Transverse colon (tissue), 4 donors: ENCODE measurements around the gene RALGPS1. TPM values are rescaled to one million over a fixed set of nuclear protein-coding genes. Genes with fewer than 3 reads are reported as not detected.

ENCODE experiments used
- DNase-seq: peaks from one replicate; pipeline ENCODE4 v3.0.0-alpha.2; 2019
- H3K27ac ChIP-seq, 4 donors: fragments of 200-600 bp; sonication (generic); 2 replicates each; pipeline ENCODE4 v1.5.1; 2016 to 2018; ENCODE audit warnings: inconsistent platforms in 4 of 4
- H3K27me3 ChIP-seq: fragments of 200-600 bp; sonication (generic); 2 replicates; pipeline ENCODE4 v1.5.1; 2017; ENCODE audit warnings: inconsistent platforms
- H3K36me3 ChIP-seq, 4 donors: fragments of 200-600 bp; sonication (generic); 2 replicates each; pipeline ENCODE4 v1.5.1; 2017 to 2019; ENCODE audit warnings: inconsistent platforms in 4 of 4
- H3K4me1 ChIP-seq, 4 donors: fragments of 200-600 bp; sonication (generic); 2 replicates each; pipeline ENCODE4 v1.5.1; 2017 to 2020; ENCODE audit warnings: inconsistent platforms in 4 of 4
- H3K4me3 ChIP-seq, 4 donors: fragments of 200-600 bp; sonication (generic); 1 replicate in 1 of 4; 2 replicates in 3 of 4; pipeline versions ENCODE4 v1.5.1 to v1.6.1; 2017 to 2019; ENCODE audit warnings: inconsistent platforms in 4 of 4
- H3K9me3 ChIP-seq, 2 donors: fragments of 200-600 bp; sonication (generic); 2 replicates each; pipeline ENCODE4 v1.5.1; 2017 to 2019; ENCODE audit warnings: inconsistent platforms in 2 of 2
- CTCF ChIP-seq, 5 experiments: fragments of 200-600 bp in 3 of 5; fragments of 450-650 bp in 2 of 5; sonication (generic) in 3 of 5; IDR thresholded peaks; 1 replicate in 2 of 5; 2 replicates in 3 of 5; pipeline ENCODE4 v1.5.1; 2016 to 2017; ENCODE audit warnings: antibody characterized with exemption in 5 of 5, inconsistent platforms in 3 of 5, mild to moderate bottlenecking in 2 of 5, moderate library complexity in 1 of 5
- EP300 ChIP-seq: sonication (generic); formaldehyde crosslinking; IDR thresholded peaks from one replicate; pipeline ENCODE4 v1.6.1; 2017; ENCODE audit warnings: antibody characterized with exemption, low read depth
- POLR2A ChIP-seq: fragments of 450-650 bp; IDR thresholded peaks from one replicate; pipeline ENCODE4 v1.6.1; 2016; ENCODE audit warnings: antibody characterized with exemption, mild to moderate bottlenecking, moderate library complexity
- POLR2AphosphoS5 ChIP-seq, 3 donors: sonication (generic); formaldehyde crosslinking; IDR thresholded peaks; one replicate each; pipeline ENCODE4 v1.6.1; 2016; ENCODE audit warnings: antibody characterized with exemption in 3 of 3
- WGBS, 2 donors: methylation state at CpG; one replicate each; pipeline ENCODE4 v1.1.5; 2018; ENCODE audit warnings: low coverage in 1 of 2; 5-methylcytosine and 5-hydroxymethylcytosine counted together
- in situ Hi-C, 4 donors: fragments of 200-750 bp; cut with MboI; loops; one replicate each; pipeline versions ENCODE4 v1.15.0 to v1.15.1; 2017; ENCODE audit warnings: low sequenced_read_pairs in 3 of 4, low pct_ligation_motif_present in 1 of 4, low pct_unique_long_range_greater_than_20kb in 1 of 4
- intact Hi-C: fragments of 100-400 bp; cut with DNase I; formaldehyde crosslinking; loops from one replicate; pipeline ENCODE4 v1.15.1; 2023; ENCODE audit warnings: low total_unique reads
- total RNA-seq, 4 donors: library from RNA; depleted of rRNA; stranded (reverse); fragments of >200 nt; gene quantifications; one replicate each; pipeline ENCODE4 v1.1.0, GENCODE V29; 2016

RALGPS1 gene
- total RNA-seq, 4 donors from 2014 or later = 46.0 to 119 (median 87.6) TPM

- H3K4me3 ChIP-seq = no peak overlapping the region
- intact Hi-C loops (no loop called here), in situ Hi-C loops (no loop called here)
- H3K27me3 ChIP-seq = no peaks in the 10 kb centered on the region
- no peaks in the 10 kb centered on the region for H3K9me3 ChIP-seq
- H3K4me1 ChIP-seq = peaks cover 0 to 2% (median 0%) of the 10 kb centered on the region in 4 donors
- TF ChIP-seq POLR2AphosphoS5 (IDR thresholded peaks at IDR 0.05) = no peak
- no peak for TF ChIP-seq POLR2A
- no peak for TF ChIP-seq EP300
- TF ChIP-seq CTCF (IDR thresholded peaks at IDR 0.05) = no peak
- no peak for DNase-seq
- no peaks in the 10 kb centered on the region for H3K36me3 ChIP-seq
- 98% methylated on average over 13 of the region's 13 CpGs; no CpG with 5 or more reads in 1 of the 2 donors for WGBS, 2 donors
- no peak overlapping the region for H3K27ac ChIP-seq
Measured at GRCh38 chr9:127091526-127091925, 176.9 kb downstream of the RALGPS1 start.

GRCh38 chr9:127092041-127092608, 177.5 kb downstream of the RALGPS1 start:
- Histone ChIP-seq H3K4me1 (peaks cover 0 to 2% (median 0%) of the 10 kb centered on the region in 4 donors), H3K36me3 (no peaks in the 10 kb centered on the region), H3K27me3 (no peaks in the 10 kb centered on the region), H3K9me3 (no peaks in the 10 kb centered on the region), H3K27ac (no peak overlapping the region), H3K4me3 (no peak overlapping the region)
- in situ Hi-C loops (no loop called here), intact Hi-C loops (no loop called here)
- no peak for TF ChIP-seq POLR2A
- TF ChIP-seq POLR2AphosphoS5 (IDR thresholded peaks at IDR 0.05) = no peak
- TF ChIP-seq CTCF (IDR thresholded peaks at IDR 0.05) = no peak
- no peak for TF ChIP-seq EP300
- DNase-seq = no peak
- 82% methylated on average over 11 of the region's 11 CpGs; no CpG with 5 or more reads in 1 of the 2 donors for WGBS, 2 donors

GRCh38 chr9:127093319-127094020, 178.9 kb downstream of the RALGPS1 start:
- H3K9me3 ChIP-seq = no peaks in the 10 kb centered on the region
- TF ChIP-seq CTCF (IDR thresholded peaks at IDR 0.05) (no peak), POLR2A (no peak), POLR2AphosphoS5 (IDR thresholded peaks at IDR 0.05) (no peak), EP300 (no peak)
- in situ Hi-C loops = no loop called here
- no peak overlapping the region for H3K27ac ChIP-seq
- no peak for DNase-seq
- H3K27me3 ChIP-seq = no peaks in the 10 kb centered on the region
- 95% methylated on average over 17 of the region's 17 CpGs; no CpG with 5 or more reads in 1 of the 2 donors for WGBS, 2 donors
- peaks cover 0 to 2% (median 0%) of the 10 kb centered on the region in 4 donors for H3K4me1 ChIP-seq
- no peak overlapping the region for H3K4me3 ChIP-seq
- intact Hi-C loops = no loop called here
- H3K36me3 ChIP-seq = no peaks in the 10 kb centered on the region

- no peak overlapping the region for H3K27ac ChIP-seq
- DNase-seq = no peak
- in situ Hi-C loops = no loop called here
Measured at GRCh38 chr9:127095411-127095810, 180.8 kb downstream of the RALGPS1 start.

More at GRCh38 chr9:127095411-127095810, 180.8 kb downstream of the RALGPS1 start:
- no peak for TF ChIP-seq POLR2AphosphoS5 (IDR thresholded peaks at IDR 0.05)
- TF ChIP-seq CTCF (IDR thresholded peaks at IDR 0.05) = no peak
- no peak for TF ChIP-seq EP300
- TF ChIP-seq POLR2A = no peak
- WGBS, 2 donors = 86 to 90% methylated on average over 4 to 5 of the region's 5 CpGs
- Histone ChIP-seq H3K36me3 (no peaks in the 10 kb centered on the region), H3K9me3 (no peaks in the 10 kb centered on the region), H3K4me1 (peaks cover 0 to 6% (median 0%) of the 10 kb centered on the region in 4 donors), H3K4me3 (no peak overlapping the region), H3K27me3 (no peaks in the 10 kb centered on the region)
- intact Hi-C loops = no loop called here
